HepG2 (cell line): ENCODE measurements around the gene VSIG8. TPM values are rescaled to one million over a fixed set of nuclear protein-coding genes. Genes with fewer than 3 reads are reported as not detected.

Source experiments
- HIC2 ChIP-seq: sonication (generic); formaldehyde crosslinking; IDR thresholded peaks from 2 replicates; pipeline ENCODE4 v1.9.0; 2022; ENCODE audit warnings: low read depth, missing genetic modification reagents
- HNF1A ChIP-seq, 2 experiments: sonication (generic) in 1 of 2; formaldehyde crosslinking in 1 of 2; IDR thresholded peaks; 2 replicates each; pipeline versions ENCODE4 v1.4.0 to v1.6.1; 2016 to 2020; ENCODE audit warnings: borderline replicate concordance in 1 of 2, low read depth in 1 of 2, mild to moderate bottlenecking in 1 of 2, missing genetic modification reagents in 1 of 2
- IKZF5 ChIP-seq: IDR thresholded peaks from 2 replicates; pipeline ENCODE4 v1.6.1; 2018; ENCODE audit warnings: missing genetic modification reagents, mild to moderate bottlenecking, missing compliant biosample characterization
- JUNB ChIP-seq: sonication (generic); formaldehyde crosslinking; IDR thresholded peaks from 2 replicates; pipeline ENCODE4 v1.8.0; 2022; ENCODE audit warnings: missing genetic modification reagents, mild to moderate bottlenecking, borderline replicate concordance
- NFYC ChIP-seq: IDR thresholded peaks from 2 replicates; pipeline ENCODE4 v1.6.1; 2016; ENCODE audit warnings: missing genetic modification reagents, missing compliant biosample characterization
- SP140L ChIP-seq: sonication (generic); formaldehyde crosslinking; IDR thresholded peaks from 2 replicates; pipeline ENCODE4 v1.4.0; 2020; ENCODE audit warnings: missing genetic modification reagents, borderline replicate concordance
- ZNF207 ChIP-seq: fragments of 450-650 bp; IDR thresholded peaks from 2 replicates; pipeline ENCODE4 v1.6.1; 2016; ENCODE audit warnings: antibody characterized with exemption, borderline replicate concordance
- ZNF616 ChIP-seq: sonication (generic); formaldehyde crosslinking; IDR thresholded peaks from 2 replicates; pipeline ENCODE4 v1.5.0; 2020; ENCODE audit warnings: low read depth, mild to moderate bottlenecking, missing genetic modification reagents
- polyA plus RNA-seq, 8 experiments: library from polyadenylated mRNA; depleted of rRNA in 3 of 8; stranded (reverse) in 7 of 8; unstranded in 1 of 8; fragments of >200 nt; fragmentation: Illumina TruSeq in 4 of 8; extraction: Trizol in 4 of 8; gene quantifications; 2 replicates each; pipeline versions ENCODE4 v1.2.1 to v1.2.3, GENCODE V29; 2011 to 2016; ENCODE audit warnings: low read depth in 4 of 8, missing spikeins in 1 of 8, mixed read lengths in 1 of 8; ENCODE audit not compliant: insufficient read depth in 1 of 8
- total RNA-seq, 5 experiments: library from RNA; depleted of rRNA; stranded (reverse); fragments of >200 nt; fragmentation: Illumina TruSeq; extraction: Trizol; gene quantifications; 2 replicates each; pipeline ENCODE4 v1.2.3, GENCODE V29; 2016; ENCODE audit warnings: low read depth in 1 of 5

VSIG8 gene
- total and polyA plus RNA-seq, 2 of the 13 experiments (the other 11 are each of a cell fraction or from before 2014, with no cell fraction given) = not detected

- TF ChIP-seq HNF1A (IDR thresholded peaks at IDR 0.05; ENCODE audit: low read depth) = no peak
- TF ChIP-seq HNF1A (CRISPR knock-in tag; IDR thresholded peaks at IDR 0.05; ENCODE audit: borderline replicate concordance) = no peak
- no peak for TF ChIP-seq IKZF5 (CRISPR knock-in tag)
- TF ChIP-seq ZNF207 = no peak
- no peak for TF ChIP-seq JUNB (CRISPR knock-in tag)
- TF ChIP-seq NFYC (CRISPR knock-in tag) = no peak
- no peak for TF ChIP-seq ZNF616 (CRISPR knock-in tag)
- no peak for TF ChIP-seq HIC2
- TF ChIP-seq SP140L (CRISPR knock-in tag) = no peak
- TF ChIP-seq, all 625 proteins: peak for 0
Observed at GRCh38 chr1:159869607-159870006, 7.2 kb upstream of the VSIG8 start (continued).
